ENCODE measurements around the gene HES4.

GRCh38 chr1:1021920-1022259, 22.0 kb upstream of the HES4 start:
- TF ChIP-seq POLR2A (IDR thresholded peaks at IDR 0.05) = no peak
- no peak for TF ChIP-seq POLR2AphosphoS5 (IDR thresholded peaks at IDR 0.05)
- TF ChIP-seq CTCF (IDR thresholded peaks at IDR 0.05) = no peak
